Measurements from ENCODE around the gene HUS1B. TPM values are rescaled to one million over a fixed set of nuclear protein-coding genes. Genes with fewer than 3 reads are reported as not detected.

HUS1B gene
- total RNA-seq: 1 to 10 TPM; 1.1 to 1.2 TPM
- 0.94 TPM for polyA plus RNA-seq

- H3K36me3 ChIP-seq (ENCODE audit: insufficient read depth, low read length): no peaks in the 10 kb centered on the region
- no peak within 1 kb of the TSS for H3K27ac ChIP-seq (ENCODE audit: low read depth, low read length)
- no peak within 1 kb of the TSS for H3K4me3 ChIP-seq (ENCODE audit: low read length)
- peaks cover 17% of the 10 kb centered on the region for H3K4me1 ChIP-seq (ENCODE audit: insufficient read depth, low read length)
- ChIA-PET CTCF (no interaction called here), POLR2A (no interaction called here)
- Mint-ChIP-seq H3K9me3 (no peaks in the 10 kb centered on the region), H3K4me1 (peaks cover 46 to 75% (median 65%) of the 10 kb centered on the region in 3 donors), H3K27me3 (no peaks in the 10 kb centered on the region), H3K4me3 (peak within 1 kb of the TSS in 2 of 7 donors; percentile 41 to 50), H3K27ac (peak within 1 kb of the TSS in 5 of 8 donors; percentile 1 to 52 (median 23)), H3K36me3 (peaks cover 16 to 30% (median 17%) of the 10 kb centered on the region in 3 donors)
- H3K9me3 ChIP-seq (ENCODE audit: low read length): no peaks in the 10 kb centered on the region
- H3K27me3 ChIP-seq (ENCODE audit: insufficient read depth, low read length, poor library complexity, severe bottlenecking): no peaks in the 10 kb centered on the region
- no peak for DNase-seq
Measured at GRCh38 chr6:656460-657252, at the start of gene HUS1B. TSS of gene HUS1B (minus strand) at chr6:657100. CDS start at chr6:656944, 156 bp downstream.

GRCh38 chr6:706146-706545 is 49.2 kb upstream of the HUS1B start:
- ChIA-PET CTCF (interaction anchor here (1.5 kb wide), 1 partner anchor 16 kb away, joined by 4 read pairs; no protein-coding TSS in a partner anchor), POLR2A (no interaction called here)
- H3K36me3 Mint-ChIP-seq: peaks cover 0 to 8% (median 0%) of the 10 kb centered on the region in 3 donors
- H3K4me1 ChIP-seq (ENCODE audit: insufficient read depth, low read length): peaks cover 4% of the 10 kb centered on the region
- DNase-seq: no peak
- no peak overlapping the region for H3K27ac ChIP-seq (ENCODE audit: low read depth, low read length)
- no peak overlapping the region for H3K4me3 ChIP-seq (ENCODE audit: low read length)
- H3K36me3 ChIP-seq (ENCODE audit: insufficient read depth, low read length): no peaks in the 10 kb centered on the region
- peaks cover 12 to 15% (median 14%) of the 10 kb centered on the region in 3 donors for H3K4me1 Mint-ChIP-seq
- peaks cover 4 to 9% of the 10 kb centered on the region in 2 donors for H3K27me3 Mint-ChIP-seq
- no peaks in the 10 kb centered on the region for H3K9me3 ChIP-seq (ENCODE audit: low read length)
- H3K9me3 Mint-ChIP-seq: no peaks in the 10 kb centered on the region
- H3K27me3 ChIP-seq (ENCODE audit: insufficient read depth, low read length, poor library complexity, severe bottlenecking): no peaks in the 10 kb centered on the region
- no peak overlapping the region for H3K27ac Mint-ChIP-seq
- no peak overlapping the region for H3K4me3 Mint-ChIP-seq

GRCh38 chr6:705047-705446 is 48.1 kb upstream of the HUS1B start:
- Mint-ChIP-seq H3K4me3 (no peak overlapping the region), H3K9me3 (no peaks in the 10 kb centered on the region), H3K36me3 (no peaks in the 10 kb centered on the region), H3K27me3 (peaks cover 4 to 9% of the 10 kb centered on the region in 2 donors), H3K4me1 (peaks cover 3 to 6% (median 3%) of the 10 kb centered on the region in 3 donors), H3K27ac (no peak overlapping the region)
- H3K36me3 ChIP-seq (ENCODE audit: insufficient read depth, low read length): no peaks in the 10 kb centered on the region
- H3K27ac ChIP-seq (ENCODE audit: low read depth, low read length): no peak overlapping the region
- no peaks in the 10 kb centered on the region for H3K27me3 ChIP-seq (ENCODE audit: insufficient read depth, low read length, poor library complexity, severe bottlenecking)
- H3K4me3 ChIP-seq (ENCODE audit: low read length): no peak overlapping the region
- POLR2A ChIA-PET: no interaction called here
- H3K4me1 ChIP-seq (ENCODE audit: insufficient read depth, low read length): no peaks in the 10 kb centered on the region
- CTCF ChIA-PET: interaction anchor here (1.5 kb wide), 1 partner anchor 17 kb away, joined by 4 read pairs; no protein-coding TSS in a partner anchor
- DNase-seq: no peak
- no peaks in the 10 kb centered on the region for H3K9me3 ChIP-seq (ENCODE audit: low read length)

- DNase-seq: no peak
- no peak overlapping the region for H3K27ac Mint-ChIP-seq
- H3K27me3 ChIP-seq (ENCODE audit: insufficient read depth, low read length, poor library complexity, severe bottlenecking): no peaks in the 10 kb centered on the region
- CTCF ChIA-PET: interaction anchor here (0.9 kb wide), 1 partner anchor 11 kb away, joined by 3 read pairs; the partner anchor contains the start of gene EXOC2
- no peak overlapping the region for H3K4me3 ChIP-seq (ENCODE audit: low read length)
- no peaks in the 10 kb centered on the region for H3K36me3 ChIP-seq (ENCODE audit: insufficient read depth, low read length)
- H3K4me1 ChIP-seq (ENCODE audit: insufficient read depth, low read length): no peaks in the 10 kb centered on the region
- no peaks in the 10 kb centered on the region for H3K9me3 Mint-ChIP-seq
- H3K27me3 Mint-ChIP-seq: peaks cover 4 to 9% of the 10 kb centered on the region in 2 donors
- no peaks in the 10 kb centered on the region for H3K4me1 Mint-ChIP-seq
- no peaks in the 10 kb centered on the region for H3K9me3 ChIP-seq (ENCODE audit: low read length)
- no peak overlapping the region for H3K4me3 Mint-ChIP-seq
- no peaks in the 10 kb centered on the region for H3K36me3 Mint-ChIP-seq
- POLR2A ChIA-PET: no interaction called here
- H3K27ac ChIP-seq (ENCODE audit: low read depth, low read length): no peak overlapping the region
Measured at GRCh38 chr6:704046-704445, 47.1 kb upstream of the HUS1B start.

- H3K36me3 ChIP-seq (ENCODE audit: insufficient read depth, low read length): no peaks in the 10 kb centered on the region
- H3K4me3 ChIP-seq (ENCODE audit: low read length): no peak overlapping the region
- H3K36me3 Mint-ChIP-seq: no peaks in the 10 kb centered on the region
- H3K27ac ChIP-seq (ENCODE audit: low read depth, low read length): no peak overlapping the region
- no peaks in the 10 kb centered on the region for H3K9me3 ChIP-seq (ENCODE audit: low read length)
- H3K27me3 ChIP-seq (ENCODE audit: insufficient read depth, low read length, poor library complexity, severe bottlenecking): no peaks in the 10 kb centered on the region
- no peaks in the 10 kb centered on the region for H3K4me1 Mint-ChIP-seq
- H3K27ac Mint-ChIP-seq: no peak overlapping the region
- no peaks in the 10 kb centered on the region for H3K9me3 Mint-ChIP-seq
- ChIA-PET POLR2A (no interaction called here), CTCF (interaction anchor here (1.5 kb wide), 1 partner anchor 18 kb away, joined by 7 read pairs; no protein-coding TSS in a partner anchor)
- H3K4me3 Mint-ChIP-seq: no peak overlapping the region
- no peak for DNase-seq
- H3K4me1 ChIP-seq (ENCODE audit: insufficient read depth, low read length): no peaks in the 10 kb centered on the region
- peaks cover 4 to 7% of the 10 kb centered on the region in 2 donors for H3K27me3 Mint-ChIP-seq
Measured at GRCh38 chr6:703552-703951, 46.7 kb upstream of the HUS1B start.

GRCh38 chr6:701700-702479 is 45.0 kb upstream of the HUS1B start:
- DNase-seq: no peak
- ChIA-PET CTCF (interaction anchor here (1.5 kb wide), 1 partner anchor 20 kb away, joined by 7 read pairs; no protein-coding TSS in a partner anchor), POLR2A (interaction anchor here (0.6 kb wide), 1 partner anchor 73 kb away, joined by 3 read pairs; no protein-coding TSS in a partner anchor)
- Mint-ChIP-seq H3K4me3 (no peak overlapping the region), H3K36me3 (no peaks in the 10 kb centered on the region), H3K4me1 (no peaks in the 10 kb centered on the region), H3K27me3 (peaks cover 2 to 4% of the 10 kb centered on the region in 2 donors), H3K9me3 (no peaks in the 10 kb centered on the region), H3K27ac (peak overlapping the region in 1 of 8 donors; percentile 33)
- H3K4me1 ChIP-seq (ENCODE audit: insufficient read depth, low read length): no peaks in the 10 kb centered on the region
- H3K36me3 ChIP-seq (ENCODE audit: insufficient read depth, low read length): no peaks in the 10 kb centered on the region
- no peaks in the 10 kb centered on the region for H3K27me3 ChIP-seq (ENCODE audit: insufficient read depth, low read length, poor library complexity, severe bottlenecking)
- no peak overlapping the region for H3K4me3 ChIP-seq (ENCODE audit: low read length)
- no peak overlapping the region for H3K27ac ChIP-seq (ENCODE audit: low read depth, low read length)
- H3K9me3 ChIP-seq (ENCODE audit: low read length): no peaks in the 10 kb centered on the region

- Histone ChIP-seq H3K27ac (ENCODE audit: low read depth, low read length) (no peak overlapping the region), H3K4me1 (ENCODE audit: insufficient read depth, low read length) (no peaks in the 10 kb centered on the region), H3K4me3 (ENCODE audit: low read length) (no peak overlapping the region), H3K27me3 (ENCODE audit: insufficient read depth, low read length, poor library complexity, severe bottlenecking) (no peaks in the 10 kb centered on the region), H3K36me3 (ENCODE audit: insufficient read depth, low read length) (no peaks in the 10 kb centered on the region), H3K9me3 (ENCODE audit: low read length) (no peaks in the 10 kb centered on the region)
- H3K27me3 Mint-ChIP-seq: peaks cover 0 to 4% of the 10 kb centered on the region in 2 donors
- H3K4me3 Mint-ChIP-seq: no peak overlapping the region
- no peaks in the 10 kb centered on the region for H3K36me3 Mint-ChIP-seq
- ChIA-PET POLR2A (interaction anchor here (1.1 kb wide), 1 partner anchor 9 kb away, joined by 3 read pairs; the partner anchor contains the start of gene EXOC2), CTCF (no interaction called here)
- no peaks in the 10 kb centered on the region for H3K9me3 Mint-ChIP-seq
- peak overlapping the region in 1 of 8 donors; percentile 17 for H3K27ac Mint-ChIP-seq
- H3K4me1 Mint-ChIP-seq: no peaks in the 10 kb centered on the region
- no peak for DNase-seq
Measured at GRCh38 chr6:701215-701614, 44.3 kb upstream of the HUS1B start.

- no peaks in the 10 kb centered on the region for H3K27me3 ChIP-seq (ENCODE audit: insufficient read depth, low read length, poor library complexity, severe bottlenecking)
- H3K4me1 Mint-ChIP-seq: no peaks in the 10 kb centered on the region
- H3K36me3 Mint-ChIP-seq: no peaks in the 10 kb centered on the region
- CTCF ChIA-PET: no interaction called here
- no peaks in the 10 kb centered on the region for H3K36me3 ChIP-seq (ENCODE audit: insufficient read depth, low read length)
- no peaks in the 10 kb centered on the region for H3K9me3 ChIP-seq (ENCODE audit: low read length)
- POLR2A ChIA-PET: interaction anchor here (1.1 kb wide), 1 partner anchor 8 kb away, joined by 3 read pairs; the partner anchor contains the start of gene EXOC2
- no peak for DNase-seq
- peaks cover 0 to 4% of the 10 kb centered on the region in 2 donors for H3K27me3 Mint-ChIP-seq
- H3K27ac ChIP-seq (ENCODE audit: low read depth, low read length): no peak overlapping the region
- no peak overlapping the region for H3K27ac Mint-ChIP-seq
- no peaks in the 10 kb centered on the region for H3K4me1 ChIP-seq (ENCODE audit: insufficient read depth, low read length)
- H3K4me3 Mint-ChIP-seq: no peak overlapping the region
- no peaks in the 10 kb centered on the region for H3K9me3 Mint-ChIP-seq
- no peak overlapping the region for H3K4me3 ChIP-seq (ENCODE audit: low read length)
Measured at GRCh38 chr6:700490-700889, 43.6 kb upstream of the HUS1B start.

Data from CD8-positive, alpha-beta memory T cell (primary cell).